Uterus (tissue), 2 donors: ENCODE measurements around the gene RABGAP1.

Experiments used
- POLR2A ChIP-seq, 2 donors: fragments of 450-650 bp; IDR thresholded peaks; one replicate each; pipeline ENCODE4 v1.6.1; 2016; ENCODE audit warnings: antibody characterized with exemption in 2 of 2, mild to moderate bottlenecking in 1 of 2, moderate library complexity in 1 of 2
- TF ChIP-seq, protein P1 (sequence below), 4 experiments: fragments of 200-600 bp in 2 of 4; fragments of 450-650 bp in 2 of 4; sonication (generic) in 2 of 4; IDR thresholded peaks; one replicate each; pipeline ENCODE4 v1.5.1; 2016 to 2019; ENCODE audit warnings: antibody characterized with exemption in 4 of 4, mild to moderate bottlenecking in 2 of 4, moderate library complexity in 1 of 4

- TF ChIP-seq, protein P1, sequence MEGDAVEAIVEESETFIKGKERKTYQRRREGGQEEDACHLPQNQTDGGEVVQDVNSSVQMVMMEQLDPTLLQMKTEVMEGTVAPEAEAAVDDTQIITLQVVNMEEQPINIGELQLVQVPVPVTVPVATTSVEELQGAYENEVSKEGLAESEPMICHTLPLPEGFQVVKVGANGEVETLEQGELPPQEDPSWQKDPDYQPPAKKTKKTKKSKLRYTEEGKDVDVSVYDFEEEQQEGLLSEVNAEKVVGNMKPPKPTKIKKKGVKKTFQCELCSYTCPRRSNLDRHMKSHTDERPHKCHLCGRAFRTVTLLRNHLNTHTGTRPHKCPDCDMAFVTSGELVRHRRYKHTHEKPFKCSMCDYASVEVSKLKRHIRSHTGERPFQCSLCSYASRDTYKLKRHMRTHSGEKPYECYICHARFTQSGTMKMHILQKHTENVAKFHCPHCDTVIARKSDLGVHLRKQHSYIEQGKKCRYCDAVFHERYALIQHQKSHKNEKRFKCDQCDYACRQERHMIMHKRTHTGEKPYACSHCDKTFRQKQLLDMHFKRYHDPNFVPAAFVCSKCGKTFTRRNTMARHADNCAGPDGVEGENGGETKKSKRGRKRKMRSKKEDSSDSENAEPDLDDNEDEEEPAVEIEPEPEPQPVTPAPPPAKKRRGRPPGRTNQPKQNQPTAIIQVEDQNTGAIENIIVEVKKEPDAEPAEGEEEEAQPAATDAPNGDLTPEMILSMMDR (IDR thresholded peaks at IDR 0.05) = no peak
- no peak for TF ChIP-seq POLR2A (IDR thresholded peaks at IDR 0.05)
These were observed 92.5 kb downstream of the RABGAP1 start, which contains the start of gene GPR21 for GRCh38 chr9:123033352-123033751.
